Body of pancreas (tissue), 4 donors: ENCODE results near the gene KLF12. TPM values are rescaled to one million over a fixed set of nuclear protein-coding genes. Genes with fewer than 3 reads are reported as not detected.

ENCODE experiments used
- ATAC-seq: fragments of 150-250 bp; one replicate; pipeline ENCODE4 v1.9.1; 2016
- DNase-seq, 4 donors: peaks; one replicate each; pipeline ENCODE4 v3.0.0-alpha.2; 2019
- H3K27ac ChIP-seq, 4 donors: fragments of 200-600 bp; sonication (generic); 1 replicate in 3 of 4; 2 replicates in 1 of 4; pipeline versions ENCODE4 v1.5.1 to v1.6.1; 2016 to 2019; ENCODE audit warnings: mild to moderate bottlenecking in 1 of 4, mixed read lengths in 1 of 4, moderate library complexity in 1 of 4
- H3K27me3 ChIP-seq, 2 donors: fragments of 200-600 bp; sonication (generic); one replicate each; pipeline ENCODE4 v1.6.0; 2016; ENCODE audit warnings: mild to moderate bottlenecking in 1 of 2
- H3K36me3 ChIP-seq, 2 donors: fragments of 200-600 bp; sonication (generic); replicated peaks in 1 of 2; 2 replicates each; pipeline ENCODE4 v1.5.1; 2016; ENCODE audit warnings: low read depth in 2 of 2; ENCODE audit not compliant: insufficient read depth in 1 of 2
- H3K4me1 ChIP-seq: fragments of 200-600 bp; sonication (generic); one replicate; pipeline ENCODE4 v1.6.0; 2016
- H3K4me3 ChIP-seq, 2 donors: fragments of 200-600 bp; sonication (generic); 1 replicate in 1 of 2; 2 replicates in 1 of 2; pipeline ENCODE4 v1.5.1; 2016 to 2019
- H3K9me3 ChIP-seq, 3 donors: fragments of 200-600 bp; sonication (generic); 1 replicate in 2 of 3; 2 replicates in 1 of 3; pipeline ENCODE4 v1.5.1; 2016
- CTCF ChIP-seq, 7 experiments: fragments of 450-650 bp in 4 of 7; fragments of 200-600 bp in 3 of 7; sonication (generic) in 3 of 7; IDR thresholded peaks; one replicate each; pipeline ENCODE4 v1.5.1; 2016 to 2019; ENCODE audit warnings: antibody characterized with exemption in 7 of 7
- POLR2A ChIP-seq, 3 donors: fragments of 450-650 bp; IDR thresholded peaks; one replicate each; pipeline ENCODE4 v1.6.1; 2016; ENCODE audit warnings: antibody characterized with exemption in 3 of 3, mild to moderate bottlenecking in 2 of 3
- WGBS, 2 donors: methylation state at CpG; one replicate each; pipeline ENCODE4 v1.1.5; 2017; 5-methylcytosine and 5-hydroxymethylcytosine counted together
- intact Hi-C: fragments of 100-400 bp; cut with DNase I; formaldehyde crosslinking; loops from one replicate; pipeline ENCODE4 v1.15.1; 2023
- total RNA-seq, 2 donors: library from RNA; depleted of rRNA; stranded (reverse); fragments of >200 nt; gene quantifications; one replicate each; pipeline ENCODE4 v1.1.0, GENCODE V29; 2016

KLF12 gene
- total RNA-seq, 2 donors from 2014 or later = 2.0 to 2.9 TPM

DNA sequence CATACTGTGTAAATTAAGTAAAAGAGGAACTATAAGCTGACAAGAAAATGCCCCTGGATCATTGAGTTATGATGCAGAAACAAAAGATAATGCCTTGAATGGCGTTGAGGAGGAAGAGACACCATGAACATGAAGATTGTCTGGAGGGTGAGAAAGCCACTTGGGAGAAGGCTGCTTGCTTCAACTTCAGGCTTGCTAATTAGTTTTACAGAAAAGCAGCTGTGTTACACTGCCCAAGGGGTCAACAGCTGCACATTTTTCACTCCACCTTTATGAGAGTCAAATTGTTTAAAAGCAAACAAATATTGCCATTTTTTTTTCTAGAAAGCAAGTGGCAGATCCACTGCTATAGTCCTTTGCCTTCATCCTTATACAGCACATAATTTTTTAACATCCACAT is 35.5 kb upstream of the KLF12 start:
- no peaks in the 10 kb centered on the region for H3K36me3 ChIP-seq
- no peak for ATAC-seq
- no peaks in the 10 kb centered on the region for H3K9me3 ChIP-seq
- TF ChIP-seq CTCF (IDR thresholded peaks at IDR 0.05) (no peak), POLR2A (IDR thresholded peaks at IDR 0.05) (no peak)
- WGBS, 2 donors = 39 to 42% methylated on average over 1 of the region's 1 CpG
- no peak overlapping the region for H3K27ac ChIP-seq
- no peaks in the 10 kb centered on the region for H3K27me3 ChIP-seq
- DNase-seq = no peak
- no peak overlapping the region for H3K4me3 ChIP-seq
- H3K4me1 ChIP-seq = peaks cover 10% of the 10 kb centered on the region
- intact Hi-C loops = no loop called here

- ATAC-seq (peak; percentile 50), DNase-seq (peak in 2 of 4 donors; percentile 15 to 18)
- H3K4me3 ChIP-seq = no peak overlapping the region
- H3K27me3 ChIP-seq = no peaks in the 10 kb centered on the region
- no peak overlapping the region for H3K27ac ChIP-seq
- H3K9me3 ChIP-seq = no peaks in the 10 kb centered on the region
- H3K4me1 ChIP-seq = peaks cover 10% of the 10 kb centered on the region
- WGBS, 2 donors = 8 to 13% methylated on average over 4 of the region's 4 CpGs
- intact Hi-C loops = no loop called here
- no peak for TF ChIP-seq CTCF (IDR thresholded peaks at IDR 0.05)
- no peak for TF ChIP-seq POLR2A (IDR thresholded peaks at IDR 0.05)
- no peaks in the 10 kb centered on the region for H3K36me3 ChIP-seq
Observed at GRCh38 chr13:74168263-74168675, 34.1 kb upstream of the KLF12 start.

DNA sequence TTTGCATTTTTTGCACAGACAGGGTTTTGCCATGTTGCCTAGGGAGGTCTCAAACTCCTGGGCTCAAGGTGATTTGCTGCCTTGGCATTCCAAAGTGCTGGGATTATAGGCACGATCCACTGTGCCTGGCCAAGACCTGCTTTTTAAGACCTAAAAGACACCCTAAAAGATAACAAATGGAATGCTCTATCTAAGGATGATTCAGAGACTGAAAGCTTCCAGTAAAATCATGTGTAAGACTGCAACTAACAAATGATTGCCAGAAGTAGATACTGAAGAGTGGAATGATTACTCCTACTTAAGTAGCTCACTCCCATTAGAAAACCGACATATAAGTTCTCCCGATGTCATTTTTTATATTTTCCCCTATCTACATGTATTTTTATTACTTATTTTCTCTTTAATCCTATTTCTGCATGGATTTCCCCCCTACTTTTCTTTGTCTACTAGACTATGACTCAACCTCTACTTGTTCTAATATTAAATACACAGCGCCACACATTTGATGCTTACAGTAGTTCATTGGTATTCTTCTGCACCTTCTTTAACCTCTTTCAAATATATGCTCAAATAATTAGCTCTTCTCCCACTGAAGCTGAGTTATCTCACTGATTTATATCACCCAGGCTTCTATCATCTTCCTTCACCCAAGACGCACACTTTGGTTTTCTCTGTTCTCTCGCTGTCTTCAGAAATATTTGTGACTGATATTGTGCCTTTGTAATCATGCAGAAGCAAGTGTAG is 32.2 kb upstream of the KLF12 start:
- H3K4me3 ChIP-seq = no peak overlapping the region
- H3K36me3 ChIP-seq = no peaks in the 10 kb centered on the region
- H3K27ac ChIP-seq = no peak overlapping the region
- intact Hi-C loops = no loop called here
- H3K9me3 ChIP-seq = no peaks in the 10 kb centered on the region
- peaks cover 10% of the 10 kb centered on the region for H3K4me1 ChIP-seq
- no peaks in the 10 kb centered on the region for H3K27me3 ChIP-seq
- TF ChIP-seq CTCF (IDR thresholded peaks at IDR 0.05) (no peak), POLR2A (IDR thresholded peaks at IDR 0.05) (no peak)
- 74 to 81% methylated on average over 6 of the region's 6 CpGs for WGBS, 2 donors
- ATAC-seq (no peak), DNase-seq (no peak)

- intact Hi-C loops = no loop called here
- Histone ChIP-seq H3K36me3 (no peaks in the 10 kb centered on the region), H3K27me3 (no peaks in the 10 kb centered on the region), H3K4me3 (no peak overlapping the region), H3K9me3 (no peaks in the 10 kb centered on the region), H3K4me1 (peaks cover under 1% of the 10 kb centered on the region), H3K27ac (no peak overlapping the region)
- TF ChIP-seq CTCF (IDR thresholded peaks at IDR 0.05) (no peak), POLR2A (IDR thresholded peaks at IDR 0.05) (no peak)
- DNase-seq (no peak), ATAC-seq (no peak)
- 80 to 88% methylated on average over 2 of the region's 2 CpGs for WGBS, 2 donors
Observed at GRCh38 chr13:74162782-74163181, 28.6 kb upstream of the KLF12 start.

- DNase-seq (no peak), ATAC-seq (no peak)
- TF ChIP-seq POLR2A (IDR thresholded peaks at IDR 0.05) (no peak), CTCF (IDR thresholded peaks at IDR 0.05) (no peak)
- H3K4me3 ChIP-seq = no peak overlapping the region
- no peaks in the 10 kb centered on the region for H3K9me3 ChIP-seq
- 71% methylated on average over 2 of the region's 2 CpGs for WGBS, 2 donors
- no peaks in the 10 kb centered on the region for H3K4me1 ChIP-seq
- H3K27me3 ChIP-seq = no peaks in the 10 kb centered on the region
- no peaks in the 10 kb centered on the region for H3K36me3 ChIP-seq
- intact Hi-C loops = no loop called here
- no peak overlapping the region for H3K27ac ChIP-seq
Observed at GRCh38 chr13:74162135-74162534, 27.9 kb upstream of the KLF12 start.
